Fibroblast of mammary gland (primary cell): Measurements from ENCODE around the gene DNAJB13.

Experiments used
- DNase-seq: peaks from one replicate; pipeline ENCODE4 v3.0.0-alpha.2; 2010; ENCODE audit warnings: low read depth
- H3K4me3 ChIP-seq: 2 replicates; pipeline ENCODE4 v1.5.1; 2011; ENCODE audit warnings: low read depth, mild to moderate bottlenecking, low read length, moderate library complexity; ENCODE audit not compliant: control insufficient read depth
- TF ChIP-seq, protein P1 (sequence below): conservative IDR thresholded peaks from 2 replicates; pipeline ENCODE4 v1.5.1; 2011; ENCODE audit warnings: low read depth, low read length, inconsistent platforms; ENCODE audit not compliant: control insufficient read depth, insufficient read depth

Gene DNAJB13

DNA sequence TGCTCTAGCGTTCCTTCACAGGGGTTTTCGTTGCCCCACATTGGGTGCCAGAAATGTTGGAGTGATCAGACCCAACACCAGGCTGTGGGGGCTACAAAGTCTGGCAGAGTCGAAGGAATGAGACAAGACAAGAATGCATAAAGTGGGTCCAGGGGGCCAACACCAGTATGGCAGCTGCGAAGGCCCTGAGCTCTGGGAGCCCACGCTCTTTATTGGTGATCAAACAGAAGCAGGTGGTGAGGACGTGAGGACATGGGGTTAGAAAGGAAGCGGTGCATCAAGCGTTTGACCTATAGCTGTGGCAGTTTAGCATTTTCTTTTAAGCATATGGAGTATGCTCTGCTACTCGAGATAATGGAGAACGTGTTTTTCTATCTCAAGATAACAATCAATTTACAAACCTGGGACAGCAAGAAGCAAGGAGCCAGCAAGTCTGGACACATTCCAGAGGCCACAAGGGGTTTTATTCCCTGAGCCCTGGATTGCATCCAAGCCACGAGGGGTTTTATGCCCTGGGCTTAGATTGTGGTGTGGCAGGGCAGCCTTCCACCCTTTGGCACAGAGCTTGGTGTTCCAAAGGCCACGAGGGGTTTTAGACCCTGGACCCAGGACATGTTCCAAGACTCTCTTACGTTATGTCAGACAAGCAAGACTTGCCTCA is 3.9 kb upstream of the DNAJB13 start:
- DNase-seq, result no peak
- no peak overlapping the region for H3K4me3 ChIP-seq

DNA sequence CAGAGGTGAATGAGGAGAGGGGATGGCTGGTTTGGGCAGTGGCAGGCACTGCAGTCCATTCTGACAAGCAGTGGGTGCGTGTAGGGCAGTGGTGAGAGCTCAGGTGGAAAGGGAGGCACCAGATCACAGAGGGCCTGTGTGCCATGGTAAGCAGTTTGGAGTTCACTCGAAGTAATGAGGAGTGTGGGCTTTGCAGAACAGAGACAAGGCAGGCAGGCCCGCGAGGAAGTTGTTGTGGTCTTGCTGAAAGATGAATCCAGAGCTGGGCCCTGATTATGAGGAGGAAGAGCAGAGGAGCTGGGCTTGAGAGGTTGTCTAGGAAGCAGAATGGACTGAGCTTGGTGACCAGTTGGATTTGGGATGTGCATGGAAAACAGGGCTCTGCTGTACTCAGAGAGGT is 1.6 kb upstream of the DNAJB13 start:
- TF ChIP-seq, protein P1, sequence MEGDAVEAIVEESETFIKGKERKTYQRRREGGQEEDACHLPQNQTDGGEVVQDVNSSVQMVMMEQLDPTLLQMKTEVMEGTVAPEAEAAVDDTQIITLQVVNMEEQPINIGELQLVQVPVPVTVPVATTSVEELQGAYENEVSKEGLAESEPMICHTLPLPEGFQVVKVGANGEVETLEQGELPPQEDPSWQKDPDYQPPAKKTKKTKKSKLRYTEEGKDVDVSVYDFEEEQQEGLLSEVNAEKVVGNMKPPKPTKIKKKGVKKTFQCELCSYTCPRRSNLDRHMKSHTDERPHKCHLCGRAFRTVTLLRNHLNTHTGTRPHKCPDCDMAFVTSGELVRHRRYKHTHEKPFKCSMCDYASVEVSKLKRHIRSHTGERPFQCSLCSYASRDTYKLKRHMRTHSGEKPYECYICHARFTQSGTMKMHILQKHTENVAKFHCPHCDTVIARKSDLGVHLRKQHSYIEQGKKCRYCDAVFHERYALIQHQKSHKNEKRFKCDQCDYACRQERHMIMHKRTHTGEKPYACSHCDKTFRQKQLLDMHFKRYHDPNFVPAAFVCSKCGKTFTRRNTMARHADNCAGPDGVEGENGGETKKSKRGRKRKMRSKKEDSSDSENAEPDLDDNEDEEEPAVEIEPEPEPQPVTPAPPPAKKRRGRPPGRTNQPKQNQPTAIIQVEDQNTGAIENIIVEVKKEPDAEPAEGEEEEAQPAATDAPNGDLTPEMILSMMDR, result no peak
- no peak overlapping the region for H3K4me3 ChIP-seq
- no peak for DNase-seq

More for the DNA sequence above, 3.9 kb upstream of the DNAJB13 start:
- TF ChIP-seq, protein P1, result no peak

DNA sequence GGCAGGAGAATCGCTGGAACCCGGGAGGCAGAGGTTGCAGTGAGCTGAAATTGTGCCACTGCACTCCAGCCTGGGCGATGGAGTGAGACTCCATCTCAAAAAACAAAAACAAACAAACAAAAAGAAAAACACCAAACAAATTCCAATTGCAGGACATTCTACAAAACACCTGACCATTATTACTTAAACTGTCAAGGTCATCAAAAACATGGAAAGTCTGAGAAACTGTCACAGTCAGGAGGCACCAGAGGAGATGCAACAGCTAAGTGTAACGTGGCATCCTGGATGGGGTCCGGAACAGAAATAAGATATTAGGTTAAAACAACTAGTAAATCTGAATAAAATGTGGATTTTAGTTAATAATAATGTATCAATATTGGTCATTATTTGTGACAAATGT is 914 bp upstream of the DNAJB13 start:
- no peak for DNase-seq
- H3K4me3 ChIP-seq, result no peak overlapping the region
- TF ChIP-seq, protein P1, result no peak

- TF ChIP-seq, protein P1, result no peak
- DNase-seq, result no peak
- no peak overlapping the region for H3K4me3 ChIP-seq
Measured at GRCh38 chr11:73951797-73952196, 971 bp downstream of the DNAJB13 start.

DNA sequence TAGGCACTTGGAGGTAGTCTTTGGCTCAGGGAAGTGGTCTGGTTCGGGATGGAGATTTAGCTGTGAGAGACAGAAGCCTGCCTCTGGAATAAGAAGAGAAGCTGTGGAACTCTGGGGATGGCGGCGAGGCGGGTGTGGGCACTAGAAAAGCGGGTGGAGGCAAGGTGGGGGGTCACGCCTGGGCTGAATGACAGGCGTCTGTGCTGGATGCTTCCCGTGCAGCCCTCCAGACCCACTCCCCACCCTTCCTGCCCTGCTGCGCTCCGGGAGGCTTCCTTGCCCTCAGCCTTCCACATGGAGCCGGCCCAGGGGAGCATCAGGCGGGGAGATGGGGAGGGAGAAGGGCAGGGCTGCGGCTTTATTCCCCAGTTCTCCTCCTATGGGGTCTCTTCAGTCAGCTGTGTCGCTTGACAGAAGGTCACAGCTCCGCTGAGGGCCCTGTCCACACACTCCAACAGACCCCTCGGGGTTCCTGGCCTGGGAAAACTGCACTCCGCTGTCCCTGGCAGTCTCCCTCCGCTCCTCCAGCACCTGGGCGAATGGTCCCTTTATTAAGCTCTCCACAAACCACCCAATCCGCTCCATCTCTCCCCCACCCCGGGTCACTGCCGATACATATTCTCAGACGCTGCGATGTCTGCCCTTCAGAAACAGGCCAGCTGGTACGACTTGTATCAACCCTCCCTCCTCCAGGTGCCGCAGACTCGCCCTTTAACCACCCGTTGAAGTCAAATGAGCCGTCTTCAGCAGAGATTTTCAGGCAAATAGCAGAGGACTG is 6.2 kb downstream of the DNAJB13 start:
- DNase-seq, result no peak
- H3K4me3 ChIP-seq, result no peak overlapping the region
- TF ChIP-seq, protein P1, result no peak

GRCh38 chr11:73957654-73958361 is 7.0 kb downstream of the DNAJB13 start:
- TF ChIP-seq, protein P1, result no peak
- no peak for DNase-seq
- H3K4me3 ChIP-seq, result no peak overlapping the region
